A549 (cell line): Measurements from ENCODE around the gene ARVCF. TPM values are rescaled to one million over a fixed set of nuclear protein-coding genes. Genes with fewer than 3 reads are reported as not detected.

Source experiments
- ATAC-seq, 2 experiments: fragments of 200-7000 bp in 1 of 2; fragments of >200 bp in 1 of 2; cut with Nextera tagmentation in 1 of 2; cut with Tn5 transposase in 1 of 2; 3 replicates each; pipeline versions ENCODE4 v1.8.0 to v1.9.1; 2018 to 2020; ENCODE audit warnings: mild to moderate bottlenecking in 1 of 2, moderate library complexity in 1 of 2
- CTCF ChIA-PET: fragments of 300-600 bp; sonication (Branson Sonifier 250); formaldehyde crosslinking; extraction: SDS; loops from one replicate; lab custom pipeline; 2021; ENCODE audit warnings: antibody characterized with exemption, inconsistent platforms; lab: Yijun Ruan, JAX
- POLR2A ChIA-PET: fragments of 350-600 bp; formaldehyde crosslinking; extraction: SDS; loops from one replicate; lab custom pipeline; 2021; ENCODE audit warnings: antibody characterized with exemption, inconsistent platforms; lab: Yijun Ruan, JAX
- DNase-seq, 2 experiments: peaks; one replicate each; pipeline versions ENCODE4 v3.0.0 to v3.0.0-alpha.2; 2011 to 2016; ENCODE audit warnings: low read depth in 1 of 2, low spot score in 1 of 2
- FAIRE-seq: peaks from 2 replicates; lab custom pipeline; 2011; peaks lifted over from hg19 to GRCh38; lab: Jason Lieb, UNC
- H3K27ac ChIP-seq, 2 experiments: fragments of >200 bp; sonication (Bioruptor Twin); formaldehyde crosslinking; 3 replicates each; pipeline ENCODE4 v1.5.1; 2016 to 2017
- H3K4me1 ChIP-seq: fragments of >200 bp; sonication (Bioruptor Twin); formaldehyde crosslinking; 3 replicates; pipeline ENCODE4 v1.6.1; 2016
- H3K4me2 ChIP-seq: fragments of >200 bp; sonication (Bioruptor Twin); formaldehyde crosslinking; 3 replicates; pipeline ENCODE4 v1.6.1; 2016
- H3K4me3 ChIP-seq: fragments of >200 bp; sonication (Bioruptor Twin); formaldehyde crosslinking; 3 replicates; pipeline ENCODE4 v1.5.1; 2016
- H3K9me3 ChIP-seq: fragments of >200 bp; sonication (Bioruptor Twin); formaldehyde crosslinking; 3 replicates; pipeline ENCODE4 v1.6.1; 2016
- BCL3 ChIP-seq: fragments of >200 bp; sonication (Bioruptor Twin); formaldehyde crosslinking; IDR thresholded peaks from 3 replicates; pipeline ENCODE4 v1.6.1; 2016
- CBX2 ChIP-seq: fragments of 200-600 bp; sonication (generic); IDR thresholded peaks from 2 replicates; pipeline ENCODE4 v1.6.1; 2016; ENCODE audit warnings: low read depth, mild to moderate bottlenecking, borderline replicate concordance
- CBX8 ChIP-seq: fragments of 200-600 bp; sonication (generic); IDR thresholded peaks from 2 replicates; pipeline ENCODE4 v1.6.1; 2016
- CHD2 ChIP-seq: fragments of 150-350 bp; IDR thresholded peaks from 2 replicates; pipeline ENCODE4 v1.6.1; 2014; ENCODE audit warnings: low read length; ENCODE audit not compliant: partially characterized antibody
- HDAC2 ChIP-seq: fragments of 200-600 bp; sonication (generic); IDR thresholded peaks from 2 replicates; pipeline ENCODE4 v1.6.1; 2016
- HMGXB4 ChIP-seq: fragments of 250-450 bp; sonication (Bioruptor Pico); IDR thresholded peaks from 2 replicates; pipeline ENCODE4 v1.5.0; 2021; ENCODE audit warnings: mild to moderate bottlenecking, moderate library complexity, borderline replicate concordance
- JUN ChIP-seq, 2 experiments: fragments of >200 bp; sonication (Bioruptor Twin); formaldehyde crosslinking; IDR thresholded peaks; 2 replicates in 1 of 2; 3 replicates in 1 of 2; pipeline ENCODE4 v1.6.1; 2016 to 2017
- MAFK ChIP-seq: fragments of 450-650 bp; IDR thresholded peaks from 2 replicates; pipeline ENCODE4 v1.6.1; 2014; ENCODE audit not compliant: partially characterized antibody
- MAX ChIP-seq: IDR thresholded peaks from 2 replicates; pipeline ENCODE4 v1.6.1; 2012
- MAZ ChIP-seq: fragments of 150-350 bp; IDR thresholded peaks from 2 replicates; pipeline ENCODE4 v1.6.1; 2014; ENCODE audit warnings: antibody characterized with exemption, low read depth, low read length, borderline replicate concordance
- PHF8 ChIP-seq: fragments of 200-600 bp; sonication (generic); IDR thresholded peaks from 2 replicates; pipeline ENCODE4 v1.6.1; 2016; ENCODE audit warnings: low read depth, mild to moderate bottlenecking, antibody characterized with exemption, moderate library complexity, borderline replicate concordance
- POLR2A ChIP-seq: IDR thresholded peaks from 2 replicates; pipeline ENCODE4 v1.6.1; 2012; ENCODE audit warnings: mild to moderate bottlenecking, low read length
- RFX5 ChIP-seq: fragments of 450-650 bp; IDR thresholded peaks from 2 replicates; pipeline ENCODE4 v1.7.1; 2014; ENCODE audit warnings: antibody characterized with exemption, mild to moderate bottlenecking, moderate library complexity
- RNF2 ChIP-seq: fragments of 200-600 bp; sonication (generic); IDR thresholded peaks from 2 replicates; pipeline ENCODE4 v1.6.1; 2016; ENCODE audit warnings: low read depth, mild to moderate bottlenecking, antibody characterized with exemption, moderate library complexity, borderline replicate concordance
- TFCP2L1 ChIP-seq: fragments of 250-450 bp; sonication (Bioruptor Pico); IDR thresholded peaks from 2 replicates; pipeline ENCODE4 v1.5.0; 2021; ENCODE audit warnings: mild to moderate bottlenecking
- TP53 ChIP-seq: fragments of 250-450 bp; sonication (Bioruptor Pico); IDR thresholded peaks from 2 replicates; pipeline ENCODE4 v1.5.0; 2021; ENCODE audit warnings: mild to moderate bottlenecking, moderate library complexity
- ZSCAN20 ChIP-seq: fragments of 250-450 bp; sonication (Bioruptor Pico); IDR thresholded peaks from 2 replicates; pipeline ENCODE4 v1.8.0; 2022; ENCODE audit warnings: mild to moderate bottlenecking, moderate library complexity
- WGBS: methylation state at CpG from one replicate; pipeline ENCODE4 v1.1.6; 2017; ENCODE audit errors: missing lambda C conversion rate; 5-methylcytosine and 5-hydroxymethylcytosine counted together
- polyA plus RNA-seq, 4 experiments: library from polyadenylated mRNA; depleted of rRNA in 3 of 4; stranded (reverse); fragments of >200 nt; fragmentation: RNase III in 1 of 4; extraction: RNeasy Plus Mini Kit Qiagen cat#74134 plus additional on column Dnase treatment in 1 of 4; gene quantifications; 2 replicates in 3 of 4; 3 replicates in 1 of 4; pipeline ENCODE4 v1.2.3, GENCODE V29; 2011 to 2017

The ARVCF gene
- polyA plus RNA-seq, 2 of the 4 experiments (the other 2 are of a cell fraction): 0.81 to 2.1 TPM

GRCh38 chr22:19942157-19943081 lies 74.2 kb downstream of the ARVCF start:
- H3K4me2 ChIP-seq: peak overlapping the region; percentile 93
- peak overlapping the region; percentile 91 for H3K4me3 ChIP-seq
- ChIA-PET CTCF (interaction anchor here (0.5 to 2.0 kb wide), 3 partner anchors 11 to 672 kb away, joined by 4 to 13 read pairs (median 4); no protein-coding TSS in a partner anchor), POLR2A (interaction anchor here (0.5 to 0.9 kb wide), 2 partner anchors 11 to 1929 kb away, joined by 3 to 9 read pairs; no protein-coding TSS in a partner anchor)
- no peaks in the 10 kb centered on the region for H3K9me3 ChIP-seq
- FAIRE-seq (no peak), ATAC-seq (peak; percentile 55 to 68; a peak in 5 of 6 replicates), DNase-seq (peak; percentile 18 to 22)
- peak overlapping the region; percentile 99 to 100 for H3K27ac ChIP-seq
- no peak for TF ChIP-seq HMGXB4 (CRISPR knock-in tag)
- TF ChIP-seq RFX5: peak; percentile 86
- TF ChIP-seq CBX2: no peak
- peak; percentile 62 for TF ChIP-seq MAX
- no peak for TF ChIP-seq RNF2
- WGBS: 2% methylated on average over 8 of the region's 8 CpGs
- H3K4me1 ChIP-seq: peaks cover 27% of the 10 kb centered on the region

GRCh38 chr22:19941365-19942082 lies 75.1 kb downstream of the ARVCF start, which contains the start of the genes COMT and TXNRD2:
TSS of gene COMT (plus strand) at chr22:19941772. CDS start at chr22:19962527, 20,755 bp downstream.
TSS of gene TXNRD2 (minus strand) at chr22:19941818. CDS start at chr22:19941803, 15 bp downstream.
- no peak for FAIRE-seq
- TF ChIP-seq POLR2A (peak; percentile 60), JUN (IDR thresholded peaks at IDR 0.05) (peak; percentile 48 to 72; a peak in 3 of 5 replicates), PHF8 (peak; percentile 77; the same call in 1 of the 2 replicates), ZSCAN20 (CRISPR knock-in tag) (no peak), BCL3 (0 out of 3 replicates have a peak, but pooled peaks have one; percentile 44)
- ATAC-seq: peak; percentile 88 to 91
- Histone ChIP-seq H3K4me3 (peak within 1 kb of the TSS; percentile 91), H3K27ac (peak within 1 kb of the TSS; percentile 99 to 100), H3K9me3 (no peaks in the 10 kb centered on the region), H3K4me2 (peak within 1 kb of the TSS; percentile 93), H3K4me1 (peaks cover 20% of the 10 kb centered on the region)
- POLR2A ChIA-PET: interaction anchor here (0.5 to 0.9 kb wide), 2 partner anchors 12 to 1930 kb away, joined by 3 to 9 read pairs; no protein-coding TSS in a partner anchor
- CTCF ChIA-PET: no interaction called here
- DNase-seq: peak; percentile 46 to 62
- 8% methylated on average over 4 of the region's 63 CpGs for WGBS

GRCh38 chr22:19940536-19941364 lies 75.9 kb downstream of the ARVCF start:
- ChIA-PET POLR2A (no interaction called here), CTCF (interaction anchor here (0.7 to 1.0 kb wide), 2 partner anchors 30 to 73 kb away, joined by 3 read pairs; no protein-coding TSS in a partner anchor)
- 81% methylated on average over 15 of the region's 21 CpGs for WGBS
- H3K4me2 ChIP-seq: peak overlapping the region; percentile 93
- TF ChIP-seq MAZ (no peak), CBX2 (no peak), RFX5 (no peak), HDAC2 (no peak), MAFK (no peak), RNF2 (no peak), CBX8 (no peak), CHD2 (no peak), TFCP2L1 (CRISPR knock-in tag) (no peak), TP53 (no peak)
- DNase-seq: peak in 1 of 2 experiments; percentile 28
- H3K9me3 ChIP-seq: no peaks in the 10 kb centered on the region
- H3K4me1 ChIP-seq: peaks cover 20% of the 10 kb centered on the region
- peak overlapping the region; percentile 91 for H3K4me3 ChIP-seq
- peak; percentile 44 to 59; a peak in 4 of 6 replicates for ATAC-seq
- FAIRE-seq: no peak
- peak overlapping the region; percentile 99 to 100 for H3K27ac ChIP-seq
